ENCODE measurements around the gene VANGL2. TPM values are rescaled to one million over a fixed set of nuclear protein-coding genes. Genes with fewer than 3 reads are reported as not detected.

Gene VANGL2
- total and polyA plus RNA-seq, 4 donors = 0.07 to 1.4 (median 0.12) TPM

GRCh38 chr1:160397651-160398050 lies 2.7 kb upstream of the VANGL2 start:
- Histone ChIP-seq H3K36me3 (ENCODE audit: control insufficient read depth in 4 of 4, insufficient read depth in 3 of 4, low read depth in 1 of 4, low read length in 3 of 4) (no peaks in the 10 kb centered on the region), H3K9ac (ENCODE audit: low read depth in 1 of 2, low read length in 2 of 2) (no peak overlapping the region), H3K9me3 (ENCODE audit: control insufficient read depth in 4 of 4, low read length in 3 of 4) (no peaks in the 10 kb centered on the region), H3K27ac (ENCODE audit: low read depth in 1 of 2, low read length in 2 of 2) (no peak overlapping the region), H3K4me3 (ENCODE audit: low read depth in 1 of 3, low read length in 3 of 3) (no peak overlapping the region), H3K4me1 (ENCODE audit: control insufficient read depth in 4 of 4, insufficient read depth in 4 of 4, low read length in 3 of 4) (peaks cover 0 to 5% (median 0%) of the 10 kb centered on the region in 4 donors), H3K27me3 (ENCODE audit: control insufficient read depth in 4 of 4, insufficient read depth in 4 of 4, low read length in 3 of 4) (peaks cover 0 to 7% (median 3%) of the 10 kb centered on the region in 4 donors)
- peak; percentile 3 for DNase-seq (ENCODE audit: low spot score)
- no peak for TF ChIP-seq YY1 (IDR thresholded peaks at IDR 0.05)
- no peak for TF ChIP-seq FOXA2 (IDR thresholded peaks at IDR 0.05)
- no peak for TF ChIP-seq ATF3 (IDR thresholded peaks at IDR 0.05)
- no peak for TF ChIP-seq HNF4A (conservative IDR thresholded peaks at IDR 0.05)
- TF ChIP-seq MAX (IDR thresholded peaks at IDR 0.05) = no peak
- no peak for TF ChIP-seq HNF4G (IDR thresholded peaks at IDR 0.05)
- TF ChIP-seq EGR1 (IDR thresholded peaks at IDR 0.05; ENCODE audit: low read depth in 2 of 2) = no peak
- no peak for TF ChIP-seq FOXA1 (IDR thresholded peaks at IDR 0.05)
- TF ChIP-seq JUND (IDR thresholded peaks at IDR 0.05) = no peak
- no peak for TF ChIP-seq SP1 (IDR thresholded peaks at IDR 0.05)
- TF ChIP-seq ZBTB33 (IDR thresholded peaks at IDR 0.05) = no peak
- no peak for TF ChIP-seq REST (IDR thresholded peaks at IDR 0.05)
- no peak for TF ChIP-seq GABPA (IDR thresholded peaks at IDR 0.05 in 1 of 2, conservative IDR thresholded peaks at IDR 0.05 in 1 of 2)
- no peak for TF ChIP-seq TAF1 (conservative IDR thresholded peaks at IDR 0.05)
- no peak for TF ChIP-seq RXRA (IDR thresholded peaks at IDR 0.05)
- no peak for TF ChIP-seq NR2F2 (IDR thresholded peaks at IDR 0.05)
- TF ChIP-seq RAD21 (IDR thresholded peaks at IDR 0.05) = no peak
- 67% methylated on average over 1 of the region's 1 CpG for WGBS

- WGBS = 89% methylated on average over 4 of the region's 4 CpGs
- TF ChIP-seq NR2F2 (IDR thresholded peaks at IDR 0.05) = no peak
- no peak for TF ChIP-seq JUND (IDR thresholded peaks at IDR 0.05)
- TF ChIP-seq YY1 (IDR thresholded peaks at IDR 0.05) = no peak
- DNase-seq (ENCODE audit: low spot score) = no peak
Measured at GRCh38 chr1:160398823-160399222, 1.5 kb upstream of the VANGL2 start.

More at GRCh38 chr1:160398823-160399222, 1.5 kb upstream of the VANGL2 start:
- H3K27me3 ChIP-seq (ENCODE audit: control insufficient read depth in 4 of 4, insufficient read depth in 4 of 4, low read length in 3 of 4) = peaks cover 0 to 7% (median 3%) of the 10 kb centered on the region in 4 donors
- H3K9me3 ChIP-seq (ENCODE audit: control insufficient read depth in 4 of 4, low read length in 3 of 4) = no peaks in the 10 kb centered on the region
- H3K9ac ChIP-seq (ENCODE audit: low read depth in 1 of 2, low read length in 2 of 2) = no peak overlapping the region
- no peaks in the 10 kb centered on the region for H3K36me3 ChIP-seq (ENCODE audit: control insufficient read depth in 4 of 4, insufficient read depth in 3 of 4, low read depth in 1 of 4, low read length in 3 of 4)
- no peak overlapping the region for H3K27ac ChIP-seq (ENCODE audit: low read depth in 1 of 2, low read length in 2 of 2)
- H3K4me1 ChIP-seq (ENCODE audit: control insufficient read depth in 4 of 4, insufficient read depth in 4 of 4, low read length in 3 of 4) = peaks cover 0 to 5% (median 0%) of the 10 kb centered on the region in 4 donors
- no peak overlapping the region for H3K4me3 ChIP-seq (ENCODE audit: low read depth in 1 of 3, low read length in 3 of 3)

All from liver (tissue), 9 donors.